Pulmonary artery endothelial cell (primary cell): ENCODE data around the gene ST3GAL3. TPM values are rescaled to one million over a fixed set of nuclear protein-coding genes. Genes with fewer than 3 reads are reported as not detected.

Source experiments
- DNase-seq: peaks from one replicate; pipeline ENCODE4 v3.0.0-alpha.2; 2011; ENCODE audit warnings: low read depth, low spot score
- total RNA-seq: library from RNA; depleted of rRNA; stranded (reverse); fragments of >200 nt; gene quantifications from 2 replicates; pipeline ENCODE4 v1.2.3, GENCODE V29; 2014

ST3GAL3 gene
- total RNA-seq, 1 donor from 2014 or later: 17.1 TPM

- DNase-seq: no peak
These were observed 272.4 kb downstream of the ST3GAL3 start for GRCh38 chr1:43979528-43980254.

DNA sequence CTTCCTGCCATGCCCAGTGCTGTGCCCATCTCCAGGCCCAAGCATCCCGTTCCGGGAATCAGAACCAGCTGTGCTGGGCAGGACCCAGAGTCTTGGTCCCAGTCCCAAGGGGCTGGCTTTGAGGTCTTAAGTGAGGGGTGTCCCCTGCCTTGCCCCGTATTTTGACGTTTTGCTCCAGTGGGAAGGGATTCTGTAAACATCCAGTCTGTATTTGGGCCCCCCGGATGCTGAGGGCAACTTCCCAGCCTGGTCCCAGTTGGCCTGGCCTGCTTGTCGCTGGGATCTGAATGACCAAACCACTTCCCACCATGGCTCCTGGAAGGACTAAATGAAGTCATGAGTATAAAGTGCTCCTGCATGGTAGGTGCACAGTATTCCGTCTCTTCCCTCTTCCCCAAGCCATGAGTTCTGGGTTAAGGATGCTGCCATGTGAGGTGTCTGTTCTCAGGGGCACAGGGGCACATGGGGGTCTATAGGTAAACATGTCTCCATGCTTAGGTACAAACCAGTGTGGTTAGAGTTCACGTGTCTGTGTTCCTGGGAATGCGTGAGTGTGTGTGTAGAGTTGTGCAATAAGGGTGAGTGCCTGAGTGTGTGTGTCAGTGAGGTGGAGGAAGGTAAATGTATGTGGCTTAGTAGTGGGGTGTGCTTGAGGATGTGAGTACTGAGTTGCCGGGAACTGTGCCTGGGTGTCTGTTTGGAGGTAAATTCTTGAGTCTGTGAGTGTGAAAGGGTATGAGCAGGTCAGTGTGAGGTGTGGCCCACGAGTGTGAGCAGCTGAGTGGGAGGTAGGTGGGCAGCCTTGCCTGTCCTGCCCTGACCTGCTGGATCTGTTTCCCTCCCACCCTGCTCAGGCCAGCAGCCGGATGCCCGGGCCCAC is 273.2 kb downstream of the ST3GAL3 start:
- DNase-seq: no peak

Other genes starting within 250 kb of the ST3GAL3 start
- gene PTPRF, start 176.7 kb upstream of the ST3GAL3 start, total RNA-seq: 152 and 171 TPM in 2 replicates
- 43.3 and 57.0 TPM in 2 replicates for gene KDM4A, start 57.4 kb upstream of the ST3GAL3 start, total RNA-seq
- not detected in 2 replicates for gene ARTN, start 226.3 kb downstream of the ST3GAL3 start, total RNA-seq
- 8.6 and 17.6 TPM in 2 replicates for gene IPO13, start 239.4 kb downstream of the ST3GAL3 start, total RNA-seq